Smooth muscle cell (in vitro differentiated cells): ENCODE measurements around the gene HLA-DQB1. TPM values are rescaled to one million over a fixed set of nuclear protein-coding genes. Genes with fewer than 3 reads are reported as not detected.
"Not testable (repeated sequence)": the region's sequence is repeated elsewhere in the genome, so short reads cannot be mapped to it uniquely, and the experiment has no call there.

ENCODE experiments used
- DNase-seq: peaks from one replicate; lab custom pipeline; 2025; ENCODE audit not compliant: unreplicated experiment; lab: John Stamatoyannopoulos, UW
- H2AFZ ChIP-seq: fragments of 200-600 bp; sonication (generic); 2 replicates; pipeline ENCODE4 v1.6.0; 2016; ENCODE audit warnings: antibody characterized with exemption, low read depth, mild to moderate bottlenecking
- H3F3A ChIP-seq: fragments of 200-600 bp; sonication (generic); 2 replicates; pipeline ENCODE4 v1.6.0; 2017; ENCODE audit warnings: antibody characterized with exemption, low read depth
- H3K27ac ChIP-seq: fragments of 200-600 bp; sonication (generic); 2 replicates; pipeline ENCODE4 v1.5.1; 2016; ENCODE audit warnings: low read depth, mild to moderate bottlenecking
- H3K27me3 ChIP-seq: fragments of 200-600 bp; sonication (generic); 2 replicates; pipeline ENCODE4 v1.6.1; 2016; ENCODE audit warnings: low read depth, mild to moderate bottlenecking
- H3K36me3 ChIP-seq: fragments of 200-600 bp; sonication (generic); 2 replicates; pipeline ENCODE4 v1.5.1; 2016; ENCODE audit warnings: low read depth
- H3K4me1 ChIP-seq: fragments of 200-600 bp; sonication (generic); 2 replicates; pipeline ENCODE4 v1.5.1; 2016; ENCODE audit warnings: low read depth
- H3K4me2 ChIP-seq: fragments of 200-600 bp; sonication (generic); 2 replicates; pipeline ENCODE4 v1.6.0; 2016; ENCODE audit warnings: mild to moderate bottlenecking
- H3K4me3 ChIP-seq: fragments of 200-600 bp; sonication (generic); 2 replicates; pipeline ENCODE4 v1.5.1; 2016; ENCODE audit warnings: mild to moderate bottlenecking
- H3K79me2 ChIP-seq: fragments of 200-600 bp; sonication (generic); 2 replicates; pipeline ENCODE4 v1.6.0; 2016; ENCODE audit warnings: low read depth, mild to moderate bottlenecking
- H3K9ac ChIP-seq: fragments of 200-600 bp; sonication (generic); 2 replicates; pipeline ENCODE4 v1.6.0; 2016; ENCODE audit warnings: low read depth
- H3K9me3 ChIP-seq: fragments of 200-600 bp; sonication (generic); replicated peaks from 2 replicates; pipeline ENCODE4 v1.5.1; 2016; ENCODE audit warnings: low read depth
- H4K20me1 ChIP-seq: fragments of 200-600 bp; sonication (generic); 2 replicates; pipeline ENCODE4 v1.6.0; 2016; ENCODE audit warnings: low read depth
- WGBS: methylation state at CpG from one replicate; pipeline ENCODE4 v1.1.7; 2016; ENCODE audit warnings: low lambda C conversion rate; 5-methylcytosine and 5-hydroxymethylcytosine counted together
- polyA plus RNA-seq: library from polyadenylated mRNA; unstranded; fragments of >200 nt; fragmentation: Nextera tagmentation; extraction: Ambion mirVana; gene quantifications from 2 replicates; pipeline ENCODE4 v1.2.1, GENCODE V29; 2016
- total RNA-seq: library from RNA; depleted of rRNA; stranded (reverse); fragments of >200 nt; gene quantifications from 2 replicates; pipeline ENCODE4 v1.2.3, GENCODE V29; 2014
- TF ChIP-seq, protein P1 (sequence below): fragments of 200-600 bp; sonication (generic); IDR thresholded peaks from 2 replicates; pipeline ENCODE4 v1.5.1; 2017; ENCODE audit warnings: borderline replicate concordance, mild to moderate bottlenecking, antibody characterized with exemption; ENCODE audit not compliant: insufficient read depth, poor library complexity, severe bottlenecking

Gene HLA-DQB1
- total and polyA plus RNA-seq, 2 experiments from 2014 or later, result 6.6 to 8.7 TPM

DNA sequence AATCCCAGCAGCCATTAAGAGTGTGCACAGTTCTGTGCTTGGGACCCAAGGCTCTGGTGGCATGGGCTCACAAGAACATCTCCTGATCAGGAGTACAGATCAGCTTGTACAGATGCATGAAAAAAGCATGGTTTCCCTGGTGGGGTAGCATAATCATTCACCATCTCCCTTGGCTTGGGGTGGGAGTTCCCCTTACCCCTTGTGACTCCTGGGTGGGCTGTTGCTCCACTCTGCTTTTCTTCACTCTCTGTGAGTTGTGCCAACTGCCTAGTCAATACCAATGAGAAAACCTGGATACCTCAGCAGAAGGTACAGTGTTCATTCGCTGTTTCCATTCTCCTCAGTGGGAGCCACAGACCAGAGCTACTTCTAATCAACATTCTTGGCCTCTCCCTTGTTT lies 13.6 kb upstream of the HLA-DQB1 start:
- no peaks in the 10 kb centered on the region for H3K4me1 ChIP-seq
- no peak overlapping the region for H3K4me3 ChIP-seq
- H3F3A ChIP-seq, result no peaks in the 10 kb centered on the region
- no peaks in the 10 kb centered on the region for H3K27me3 ChIP-seq
- 41% methylated on average over 1 of the region's 1 CpG for WGBS
- H3K9ac ChIP-seq, result no peak overlapping the region
- no peaks in the 10 kb centered on the region for H4K20me1 ChIP-seq
- no peaks in the 10 kb centered on the region for H3K79me2 ChIP-seq
- no peak for DNase-seq
- H3K27ac ChIP-seq, result no peak overlapping the region
- no peaks in the 10 kb centered on the region for H3K36me3 ChIP-seq
- no peak overlapping the region for H3K4me2 ChIP-seq
- TF ChIP-seq, protein P1, sequence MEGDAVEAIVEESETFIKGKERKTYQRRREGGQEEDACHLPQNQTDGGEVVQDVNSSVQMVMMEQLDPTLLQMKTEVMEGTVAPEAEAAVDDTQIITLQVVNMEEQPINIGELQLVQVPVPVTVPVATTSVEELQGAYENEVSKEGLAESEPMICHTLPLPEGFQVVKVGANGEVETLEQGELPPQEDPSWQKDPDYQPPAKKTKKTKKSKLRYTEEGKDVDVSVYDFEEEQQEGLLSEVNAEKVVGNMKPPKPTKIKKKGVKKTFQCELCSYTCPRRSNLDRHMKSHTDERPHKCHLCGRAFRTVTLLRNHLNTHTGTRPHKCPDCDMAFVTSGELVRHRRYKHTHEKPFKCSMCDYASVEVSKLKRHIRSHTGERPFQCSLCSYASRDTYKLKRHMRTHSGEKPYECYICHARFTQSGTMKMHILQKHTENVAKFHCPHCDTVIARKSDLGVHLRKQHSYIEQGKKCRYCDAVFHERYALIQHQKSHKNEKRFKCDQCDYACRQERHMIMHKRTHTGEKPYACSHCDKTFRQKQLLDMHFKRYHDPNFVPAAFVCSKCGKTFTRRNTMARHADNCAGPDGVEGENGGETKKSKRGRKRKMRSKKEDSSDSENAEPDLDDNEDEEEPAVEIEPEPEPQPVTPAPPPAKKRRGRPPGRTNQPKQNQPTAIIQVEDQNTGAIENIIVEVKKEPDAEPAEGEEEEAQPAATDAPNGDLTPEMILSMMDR, result no peak
- no peak overlapping the region for H2AFZ ChIP-seq
- no peaks in the 10 kb centered on the region for H3K9me3 ChIP-seq

DNA sequence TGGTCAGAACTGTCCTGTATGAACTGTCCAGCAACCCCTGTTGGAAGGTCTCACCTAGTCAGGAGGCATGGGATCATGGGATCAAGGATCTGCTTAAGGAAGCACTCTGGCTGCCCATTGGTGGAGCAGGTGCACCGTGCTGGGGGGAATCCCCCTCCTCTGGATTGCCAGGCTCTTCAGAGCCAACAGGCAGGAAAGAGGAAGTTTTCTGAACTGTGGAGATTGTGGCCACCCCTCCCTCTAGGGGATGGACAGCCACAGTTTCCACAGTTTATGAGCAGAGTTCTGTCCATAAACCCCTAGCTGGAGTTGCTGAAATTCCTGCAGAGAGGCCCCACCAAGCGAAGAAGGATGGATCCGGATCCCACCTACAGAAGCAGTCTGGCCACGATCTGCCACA lies 13.0 kb upstream of the HLA-DQB1 start:
- H3K36me3 ChIP-seq, result no peaks in the 10 kb centered on the region
- H3K9me3 ChIP-seq, result no peaks in the 10 kb centered on the region
- H3K9ac ChIP-seq, result no peak overlapping the region
- no peak for DNase-seq
- 89% methylated on average over 4 of the region's 4 CpGs for WGBS
- no peaks in the 10 kb centered on the region for H4K20me1 ChIP-seq
- H3K4me1 ChIP-seq, result no peaks in the 10 kb centered on the region
- H3K27me3 ChIP-seq, result no peaks in the 10 kb centered on the region
- no peaks in the 10 kb centered on the region for H3K79me2 ChIP-seq
- no peak overlapping the region for H2AFZ ChIP-seq
- H3K4me3 ChIP-seq, result no peak overlapping the region
- TF ChIP-seq, protein P1, result no peak
- H3K27ac ChIP-seq, result no peak overlapping the region
- no peaks in the 10 kb centered on the region for H3F3A ChIP-seq
- no peak overlapping the region for H3K4me2 ChIP-seq

DNA sequence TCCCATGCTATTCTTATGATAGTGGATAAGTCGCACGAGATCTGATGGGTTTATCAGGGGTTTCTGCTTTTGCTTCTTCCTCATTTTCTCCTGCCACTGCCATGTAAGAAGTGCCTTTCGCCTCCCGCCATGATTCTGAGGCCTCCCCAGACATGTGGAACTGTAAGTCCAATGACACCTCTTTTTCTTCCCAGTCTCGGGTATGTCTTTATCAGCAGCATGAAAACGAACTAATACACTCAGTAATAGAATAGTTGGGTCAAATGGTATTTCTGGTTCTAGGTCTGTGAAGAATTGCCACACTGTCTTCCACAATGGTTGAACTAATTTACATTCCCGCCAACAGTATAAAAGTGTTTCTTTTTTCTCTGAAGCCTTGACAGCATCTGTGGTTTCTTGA lies 7.7 kb upstream of the HLA-DQB1 start:
- not testable (repeated sequence) for H3K4me1 ChIP-seq, H3K27me3 ChIP-seq, DNase-seq, H3K79me2 ChIP-seq, H3K9me3 ChIP-seq, H3K27ac ChIP-seq, H3K4me2 ChIP-seq, H3K36me3 ChIP-seq, H2AFZ ChIP-seq, H3K4me3 ChIP-seq, H4K20me1 ChIP-seq, H3F3A ChIP-seq, H3K9ac ChIP-seq
- WGBS, result 85% methylated on average over 7 of the region's 7 CpGs

DNA sequence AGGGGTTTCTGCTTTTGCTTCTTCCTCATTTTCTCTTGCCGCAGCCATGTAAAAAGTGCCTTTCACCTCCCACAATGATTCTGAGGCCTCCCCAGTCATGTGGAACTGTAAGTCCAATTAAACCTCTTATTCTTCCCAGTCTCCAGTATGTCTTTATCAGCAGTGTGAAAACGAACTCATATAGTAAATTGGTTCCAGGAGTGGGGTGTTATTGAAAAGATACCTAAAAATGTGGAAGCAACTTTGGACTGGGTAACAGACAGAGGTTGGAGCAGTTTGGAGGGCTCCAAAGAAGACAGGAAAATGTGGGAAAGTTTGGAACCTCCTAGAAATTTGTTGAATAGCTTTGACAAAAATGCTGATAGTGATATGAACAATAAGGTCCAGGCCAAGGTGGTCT lies 5.5 kb upstream of the HLA-DQB1 start:
- H3K4me3 ChIP-seq, H3K27ac ChIP-seq, H3K4me2 ChIP-seq, H3K79me2 ChIP-seq, H4K20me1 ChIP-seq, H3K9me3 ChIP-seq, H3K36me3 ChIP-seq, H3K9ac ChIP-seq, H3K27me3 ChIP-seq, H3K4me1 ChIP-seq, H3F3A ChIP-seq, H2AFZ ChIP-seq, DNase-seq: not testable (repeated sequence)
- 45% methylated on average over 2 of the region's 2 CpGs for WGBS

DNA sequence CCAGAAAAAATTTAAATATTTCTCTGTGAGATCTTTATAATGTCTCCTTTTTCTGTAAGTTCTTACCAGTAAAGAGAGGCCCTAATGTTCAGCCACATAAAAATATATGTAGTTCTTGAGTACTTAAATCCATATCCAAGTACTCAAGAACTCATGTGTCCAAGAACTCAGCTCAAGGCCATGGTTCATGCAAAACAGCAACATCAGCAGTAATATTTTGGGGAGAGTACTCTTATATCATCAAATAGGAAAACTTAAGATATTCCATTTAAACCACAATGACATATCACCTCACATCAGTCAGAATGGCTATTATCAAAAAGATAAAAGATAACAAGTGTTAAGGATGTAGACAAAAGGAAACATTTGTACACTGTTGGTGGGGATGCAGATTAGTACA lies 3.4 kb upstream of the HLA-DQB1 start:
- Histone ChIP-seq H3K79me2 (no peaks in the 10 kb centered on the region), H3K4me3 (no peak overlapping the region), H3K27me3 (no peaks in the 10 kb centered on the region), H3K9ac (no peak overlapping the region), H3K36me3 (no peaks in the 10 kb centered on the region), H2AFZ (no peak overlapping the region), H3K4me1 (no peaks in the 10 kb centered on the region), H4K20me1 (no peaks in the 10 kb centered on the region), H3K9me3 (no peaks in the 10 kb centered on the region), H3F3A (no peaks in the 10 kb centered on the region), H3K27ac (no peak overlapping the region), H3K4me2 (no peak overlapping the region)
- TF ChIP-seq, protein P1, result no peak
- no peak for DNase-seq
